HepG2 (cell line): Measurements from ENCODE around the gene FBXO24. TPM values are rescaled to one million over a fixed set of nuclear protein-coding genes. Genes with fewer than 3 reads are reported as not detected.

Experiments
- ATAC-seq: fragments of 200-7000 bp; cut with Tn5 transposase; 3 replicates; pipeline ENCODE4 v1.9.1; 2020; ENCODE audit warnings: mild to moderate bottlenecking, moderate library complexity
- BruUV-seq: library from RNA; stranded (reverse); fragments of 400-500 nt; replicated peaks from 2 replicates; lab custom pipeline; 2021; lab: Mats Ljungman, UMichigan
- CTCF ChIA-PET: fragments of 300-600 bp; formaldehyde crosslinking; extraction: SDS; loops from one replicate; lab custom pipeline; 2021; ENCODE audit warnings: low total read pairs, inconsistent platforms, low intra/inter-chr PET ratio; lab: Yijun Ruan, JAX
- POLR2A ChIA-PET: fragments of 350-600 bp; sonication (Branson Sonifier 250); formaldehyde crosslinking; loops from one replicate; lab custom pipeline; 2020; ENCODE audit warnings: antibody characterized with exemption, inconsistent platforms; lab: Yijun Ruan, JAX
- DNase-seq: peaks from one replicate; pipeline ENCODE4 v3.0.0-alpha.2; 2015; ENCODE audit warnings: low spot score
- FAIRE-seq: peaks from 3 replicates; lab custom pipeline; 2011; peaks lifted over from hg19 to GRCh38; lab: Jason Lieb, UNC
- H2AFZ ChIP-seq: one replicate; pipeline ENCODE4 v1.6.1; 2011; ENCODE audit warnings: low read length, inconsistent platforms
- H3K27ac ChIP-seq: fragments of 300-600 bp; 3 replicates; pipeline ENCODE4 v1.8.0; 2011; ENCODE audit warnings: mixed run types, mild to moderate bottlenecking, mixed read lengths, low read length, inconsistent platforms; ENCODE audit not compliant: insufficient read depth; ENCODE audit errors: extremely low read length
- H3K27me3 ChIP-seq, 2 experiments: fragments of 200-600 bp in 1 of 2; 2 replicates in 1 of 2; 3 replicates in 1 of 2; pipeline versions ENCODE4 v1.6.0 to v1.8.0; 2011; ENCODE audit warnings: low read length in 2 of 2, mild to moderate bottlenecking in 2 of 2, moderate library complexity in 2 of 2, inconsistent platforms in 1 of 2; ENCODE audit not compliant: insufficient read depth in 2 of 2, control insufficient read depth in 1 of 2
- H3K36me3 ChIP-seq, 2 experiments: fragments of 200-600 bp in 1 of 2; replicated peaks in 1 of 2; 2 replicates in 1 of 2; 3 replicates in 1 of 2; pipeline versions ENCODE4 v1.5.1 to v1.8.0; 2011; ENCODE audit warnings: low read length in 2 of 2, inconsistent platforms in 1 of 2; ENCODE audit not compliant: insufficient read depth in 2 of 2, control insufficient read depth in 1 of 2
- H3K4me1 ChIP-seq: 2 replicates; pipeline ENCODE4 v1.5.1; 2012; ENCODE audit warnings: low read length, inconsistent platforms; ENCODE audit not compliant: insufficient read depth
- H3K4me2 ChIP-seq: 2 replicates; pipeline ENCODE4 v1.6.0; 2011; ENCODE audit warnings: low read depth, low read length, inconsistent platforms
- H3K4me3 ChIP-seq, 3 experiments: fragments of 200-600 bp in 1 of 3; sonication (generic), shearing (Covaris generic) in 1 of 3; replicated peaks in 1 of 3; 2 replicates each; pipeline ENCODE4 v1.5.1; 2011 to 2016; ENCODE audit warnings: low read length in 3 of 3, inconsistent platforms in 2 of 3, low read depth in 2 of 3, mild to moderate bottlenecking in 2 of 3, control low read depth in 1 of 3, mixed read lengths in 1 of 3; ENCODE audit not compliant: insufficient read depth in 1 of 3
- H3K79me2 ChIP-seq: one replicate; pipeline ENCODE4 v1.6.1; 2011; ENCODE audit warnings: low read length, inconsistent platforms; ENCODE audit not compliant: insufficient read depth
- H3K9ac ChIP-seq: 2 replicates; pipeline ENCODE4 v1.6.0; 2011; ENCODE audit warnings: mild to moderate bottlenecking, low read depth, low read length, inconsistent platforms; ENCODE audit not compliant: insufficient read depth
- H3K9me3 ChIP-seq: 2 replicates; pipeline ENCODE4 v1.5.1; 2012; ENCODE audit warnings: mild to moderate bottlenecking, low read length
- H4K20me1 ChIP-seq: 2 replicates; pipeline ENCODE4 v1.6.0; 2011; ENCODE audit warnings: inconsistent platforms, mild to moderate bottlenecking, low read length, moderate library complexity; ENCODE audit not compliant: insufficient read depth
- CHD2 ChIP-seq: IDR thresholded peaks from 2 replicates; pipeline ENCODE4 v1.6.1; 2011; ENCODE audit warnings: low read depth, low read length, improper control_type of control experiment
- FOXA1 ChIP-seq, 2 experiments: fragments of 450-650 bp in 1 of 2; sonication (generic) in 1 of 2; formaldehyde crosslinking in 1 of 2; IDR thresholded peaks; 2 replicates each; pipeline versions ENCODE4 v1.4.0 to v1.6.1; 2016 to 2020; ENCODE audit warnings: missing genetic modification reagents in 1 of 2
- LCORL ChIP-seq, 2 experiments: fragments of 450-650 bp in 1 of 2; sonication (generic) in 1 of 2; formaldehyde crosslinking in 1 of 2; IDR thresholded peaks; 2 replicates each; pipeline versions ENCODE4 v1.5.0 to v1.6.1; 2017 to 2020; ENCODE audit warnings: antibody characterized with exemption in 1 of 2, missing genetic modification reagents in 1 of 2
- MNT ChIP-seq: fragments of 450-650 bp; IDR thresholded peaks from 2 replicates; pipeline ENCODE4 v1.6.1; 2016
- MYC ChIP-seq: sonication (generic); formaldehyde crosslinking; IDR thresholded peaks from 2 replicates; pipeline ENCODE4 v1.9.0; 2021; ENCODE audit warnings: missing genetic modification reagents, borderline replicate concordance
- SPEN ChIP-seq: sonication (generic); formaldehyde crosslinking; IDR thresholded peaks from 2 replicates; pipeline ENCODE4 v1.5.1; 2020; ENCODE audit warnings: low read depth, mild to moderate bottlenecking, missing genetic modification reagents
- TBP ChIP-seq: sonication (generic); formaldehyde crosslinking; IDR thresholded peaks from 2 replicates; pipeline ENCODE4 v1.5.0; 2020; ENCODE audit warnings: missing genetic modification reagents
- ZNF136 ChIP-seq: sonication (generic); formaldehyde crosslinking; IDR thresholded peaks from 2 replicates; pipeline ENCODE4 v1.8.1; 2022; ENCODE audit warnings: low read depth, mild to moderate bottlenecking, moderate library complexity, missing genetic modification reagents
- ZNF263 ChIP-seq: sonication (generic); formaldehyde crosslinking; IDR thresholded peaks from 2 replicates; pipeline ENCODE4 v1.4.0; 2020; ENCODE audit warnings: missing genetic modification reagents
- ZNF496 ChIP-seq: sonication (generic); formaldehyde crosslinking; IDR thresholded peaks from 2 replicates; pipeline ENCODE4 v1.8.1; 2023; ENCODE audit warnings: mild to moderate bottlenecking, moderate library complexity, missing genetic modification reagents; ENCODE audit not compliant: insufficient replicate concordance
- ZNF569 ChIP-seq: sonication (generic); formaldehyde crosslinking; IDR thresholded peaks from 2 replicates; pipeline ENCODE4 v1.5.0; 2020; ENCODE audit warnings: mild to moderate bottlenecking, missing genetic modification reagents, moderate library complexity, borderline replicate concordance
- ZNF704 ChIP-seq: sonication (generic); formaldehyde crosslinking; IDR thresholded peaks from 2 replicates; pipeline ENCODE4 v1.8.1; 2023; ENCODE audit warnings: mild to moderate bottlenecking, inconsistent platforms, moderate library complexity, missing genetic modification reagents, borderline replicate concordance
- WGBS: methylation state at CpG from one replicate; pipeline ENCODE4 v1.1.6; 2017; ENCODE audit warnings: low lambda C conversion rate; 5-methylcytosine and 5-hydroxymethylcytosine counted together
- in situ Hi-C: cut with HindIII; loops from 2 replicates; pipeline ENCODE4 v1.10.0; 2017; ENCODE audit warnings: low pct_unique_long_range_greater_than_20kb; ENCODE audit not compliant: extremely low pct_ligation_motif_present
- intact Hi-C: fragments of 100-400 bp; cut with micrococcal nuclease; formaldehyde crosslinking; loops from one replicate; pipeline ENCODE4 v1.10.0; 2022; ENCODE audit not compliant: unreplicated experiment
- polyA plus RNA-seq, 8 experiments: library from polyadenylated mRNA; depleted of rRNA in 3 of 8; stranded (reverse) in 7 of 8; unstranded in 1 of 8; fragments of >200 nt; fragmentation: Illumina TruSeq in 4 of 8; extraction: Trizol in 4 of 8; gene quantifications; 2 replicates each; pipeline versions ENCODE4 v1.2.1 to v1.2.3, GENCODE V29; 2011 to 2016; ENCODE audit warnings: low read depth in 4 of 8, missing spikeins in 1 of 8, mixed read lengths in 1 of 8; ENCODE audit not compliant: insufficient read depth in 1 of 8
- total RNA-seq, 5 experiments: library from RNA; depleted of rRNA; stranded (reverse); fragments of >200 nt; fragmentation: Illumina TruSeq; extraction: Trizol; gene quantifications; 2 replicates each; pipeline ENCODE4 v1.2.3, GENCODE V29; 2016; ENCODE audit warnings: low read depth in 1 of 5

Gene FBXO24
- total and polyA plus RNA-seq, 2 of the 13 experiments (the other 11 are each of a cell fraction or from before 2014, with no cell fraction given): 0.20 to 0.55 TPM

- TF ChIP-seq ZNF136 (CRISPR knock-in tag) (peak; percentile 79; the same call in 1 of the 2 replicates), SPEN (peak; percentile 40; the same call in 1 of the 2 replicates), FOXA1 (IDR thresholded peaks at IDR 0.05) (no peak), FOXA1 (CRISPR knock-in tag; IDR thresholded peaks at IDR 0.05) (peak; percentile 38), TBP (CRISPR knock-in tag) (0 out of 2 replicates have a peak, but pooled peaks have one; percentile 62)
These were observed 17.8 kb upstream of the FBXO24 start (continued) for GRCh38 chr7:100568176-100568895.

GRCh38 chr7:100568896-100569844, 17.0 kb upstream of the FBXO24 start:
- ChIA-PET CTCF (interaction anchor here (1.1 to 1.5 kb wide), 2 partner anchors 10 to 86 kb away, joined by 3 read pairs; partner anchors contain the start of gene NYAP1), POLR2A (interaction anchor here (0.7 to 3.6 kb wide), 10 partner anchors 10 to 133 kb away, joined by 3 to 33 read pairs (median 8); partner anchors contain the start of genes AGFG2, FBXO24, GNB2 and LRCH4)
- H3K4me3 ChIP-seq: peak overlapping the region; percentile 0 to 62 (median 31); a peak in 4 of 6 replicates
- no peaks in the 10 kb centered on the region for H3K9me3 ChIP-seq
- peaks cover 8% of the 10 kb centered on the region; the same call in 1 of the 2 replicates for H4K20me1 ChIP-seq
- peak overlapping the region; percentile 78 for H3K4me2 ChIP-seq
- intact Hi-C loops (no loop called here), in situ Hi-C loops (loop anchor here (5.0 kb wide), 1 partner anchor 82 kb away; no protein-coding TSS in a partner anchor)
- peak; percentile 37 for ATAC-seq
- BruUV-seq: TSS peak; percentile 13
- peak; percentile 84 for FAIRE-seq
- H3K27me3 ChIP-seq: no peaks in the 10 kb centered on the region
- DNase-seq: peak; percentile 91
- H2AFZ ChIP-seq: no peak overlapping the region
- WGBS: 10% methylated on average over 19 of the region's 36 CpGs
- H3K79me2 ChIP-seq: no peaks in the 10 kb centered on the region
- H3K9ac ChIP-seq: peak overlapping the region; percentile 77
- peaks cover 5 to 16% of the 10 kb centered on the region in 2 experiments for H3K36me3 ChIP-seq
- peaks cover 91% of the 10 kb centered on the region for H3K4me1 ChIP-seq
- peak overlapping the region; percentile 99 for H3K27ac ChIP-seq
- TF ChIP-seq ZNF263 (CRISPR knock-in tag): peak; percentile 53; the same call in 1 of the 2 replicates
- 0 out of 2 replicates have a peak, but pooled peaks have one; percentile 13 for TF ChIP-seq ZNF569
- no peak for TF ChIP-seq MNT
- TF ChIP-seq CHD2: no peak; the same call in 1 of the 2 replicates
- 0 out of 2 replicates have a peak, but pooled peaks have one; percentile 62 for TF ChIP-seq ZNF704
- no peak for TF ChIP-seq ZNF496 (CRISPR knock-in tag)
- TF ChIP-seq LCORL (IDR thresholded peaks at IDR 0.05): no peak
- peak; percentile 21; the same call in 1 of the 2 replicates for TF ChIP-seq LCORL (CRISPR knock-in tag; IDR thresholded peaks at IDR 0.05)
- TF ChIP-seq MYC (CRISPR knock-in tag): peak; percentile 43; the same call in 1 of the 2 replicates
